NK-92 (cell line): Measurements from ENCODE around the gene IFNA1.
"Not testable (repeated sequence)": the region's sequence is repeated elsewhere in the genome, so short reads cannot be mapped to it uniquely, and the experiment has no call there.

ENCODE experiments used
- DNase-seq: peaks from one replicate; lab custom pipeline; 2025; ENCODE audit not compliant: unreplicated experiment; lab: John Stamatoyannopoulos, UW

IFNA1 gene

DNA sequence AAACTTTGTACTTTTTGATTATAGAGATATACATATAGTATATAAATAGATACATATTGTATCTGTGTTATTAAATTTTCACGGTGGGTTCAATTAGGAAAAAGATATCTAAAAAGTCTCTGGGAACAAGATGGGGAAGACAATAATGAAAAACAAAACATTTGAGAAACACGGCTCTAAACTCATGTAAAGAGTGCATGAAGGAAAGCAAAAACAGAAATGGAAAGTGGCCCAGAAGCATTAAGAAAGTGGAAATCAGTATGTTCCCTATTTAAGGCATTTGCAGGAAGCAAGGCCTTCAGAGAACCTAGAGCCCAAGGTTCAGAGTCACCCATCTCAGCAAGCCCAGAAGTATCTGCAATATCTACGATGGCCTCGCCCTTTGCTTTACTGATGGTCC, at the start of gene IFNA1:
Gene IFNA1, plus strand, starts transcription at position 301 of the 400 bp plus-strand sequence. Its CDS starts 69 bp downstream, at position 370.
- DNase-seq: no peak

- no peak for DNase-seq
These were observed 48.0 kb upstream of the IFNA1 start for GRCh38 chr9:21392270-21392669.

DNA sequence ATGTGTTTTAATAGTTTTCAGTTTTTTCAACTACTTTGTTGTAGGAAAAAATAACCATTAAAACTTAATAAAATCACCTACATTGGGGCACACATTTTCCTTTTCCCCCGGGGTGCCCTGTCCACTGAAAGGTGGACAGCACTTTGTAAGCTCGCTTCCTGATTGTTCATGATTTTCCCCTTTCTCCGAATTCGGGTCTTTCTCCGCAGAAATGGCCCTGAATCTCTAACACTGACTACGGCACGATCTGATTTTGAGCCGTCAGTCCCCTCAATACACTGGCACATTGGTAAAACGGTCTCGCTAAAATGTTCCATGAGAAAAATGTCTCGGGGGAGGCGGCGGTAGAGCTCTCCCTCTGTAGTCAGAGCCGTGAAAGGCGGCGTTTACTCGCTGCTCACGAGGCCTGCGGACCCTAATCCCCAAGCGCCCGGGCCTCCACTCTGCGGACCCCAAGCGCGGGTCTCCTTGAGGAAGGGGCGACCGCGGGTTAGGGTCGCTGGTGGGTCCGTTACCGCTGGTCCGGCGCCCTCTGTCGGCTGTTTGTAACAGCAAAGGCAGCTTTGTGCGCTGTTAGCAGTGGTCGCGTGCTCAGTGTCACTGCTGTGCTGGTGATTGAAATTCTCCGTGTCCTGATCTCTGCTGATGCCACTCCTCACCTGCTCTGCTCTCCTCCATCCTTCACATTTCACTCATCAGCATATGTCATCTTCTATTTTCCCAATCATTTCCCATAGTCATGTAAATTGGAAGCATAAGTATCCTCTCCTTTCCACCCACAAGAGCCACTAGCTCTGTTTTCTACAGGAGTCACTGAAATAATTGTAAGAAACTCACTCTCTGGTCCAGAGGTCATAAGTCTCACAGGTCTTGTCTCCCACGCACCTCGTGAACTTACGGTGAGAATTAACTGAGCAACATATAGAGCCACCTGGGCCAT, 44.2 kb upstream of the IFNA1 start:
- no peak for DNase-seq

DNA sequence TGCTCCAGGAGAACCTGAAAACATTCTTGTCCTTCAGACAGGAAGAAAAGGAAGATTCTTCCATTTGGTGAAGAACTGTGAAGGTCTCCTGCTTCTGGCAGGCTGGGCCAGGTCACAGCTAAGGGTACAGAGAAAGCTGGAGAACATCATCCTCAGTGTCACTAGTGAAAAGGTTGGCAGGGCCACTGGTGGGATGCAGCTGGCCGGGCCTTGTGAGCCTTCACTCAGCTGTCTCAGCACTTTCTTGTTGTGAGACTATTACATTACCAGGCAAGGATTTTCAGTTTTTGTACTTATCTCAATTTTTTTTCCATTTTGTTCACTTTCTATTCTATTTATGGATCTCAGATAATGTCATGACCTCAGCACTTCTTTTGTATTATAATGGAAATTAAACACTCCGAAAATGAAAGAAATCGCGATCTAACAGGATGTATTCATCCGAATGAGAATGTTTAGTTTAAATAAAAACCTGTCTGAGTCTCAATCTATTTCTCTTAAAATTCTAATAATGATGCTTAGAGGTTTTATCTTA, 41.2 kb upstream of the IFNA1 start:
- DNase-seq: no peak

DNA sequence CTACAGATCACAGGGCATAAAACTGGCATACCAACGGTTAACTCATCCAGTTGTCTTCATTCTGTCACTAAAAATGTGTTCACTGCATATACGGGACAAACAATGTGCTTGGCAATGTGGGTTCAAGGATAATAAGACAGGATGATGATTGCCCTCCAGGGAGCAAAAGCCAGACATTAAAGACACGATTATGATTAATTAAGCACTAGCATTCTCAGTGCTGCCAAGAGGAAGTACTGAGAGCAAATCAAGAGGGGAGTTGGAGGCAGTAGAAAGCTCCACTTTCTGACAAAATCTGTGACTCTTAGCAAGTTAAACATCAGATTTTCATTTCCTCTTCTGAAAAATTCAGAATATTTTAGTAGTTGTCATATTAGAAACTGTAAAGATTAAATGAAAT, 40.3 kb upstream of the IFNA1 start:
- no peak for DNase-seq

GRCh38 chr9:21402386-21403251, 37.6 kb upstream of the IFNA1 start:
- DNase-seq: no peak

DNA sequence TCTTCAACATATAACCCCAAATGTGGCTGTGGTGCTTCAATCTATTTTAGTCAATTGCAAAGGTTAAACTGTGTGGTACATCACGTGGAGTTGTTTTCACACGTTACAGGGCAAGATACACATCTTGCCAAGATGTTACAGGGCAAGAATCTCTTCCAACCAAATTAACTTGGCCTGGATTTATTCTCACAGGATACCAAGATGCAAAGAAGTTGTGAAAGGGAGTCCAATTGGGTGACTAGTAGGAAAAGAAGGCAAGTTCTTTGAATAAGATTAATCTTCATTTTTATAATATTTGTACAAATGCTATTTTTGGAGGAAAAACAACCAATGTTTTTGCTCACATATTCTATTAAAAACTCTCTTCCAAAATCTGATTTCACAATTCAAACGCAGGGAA, 36.1 kb upstream of the IFNA1 start:
- no peak for DNase-seq

DNA sequence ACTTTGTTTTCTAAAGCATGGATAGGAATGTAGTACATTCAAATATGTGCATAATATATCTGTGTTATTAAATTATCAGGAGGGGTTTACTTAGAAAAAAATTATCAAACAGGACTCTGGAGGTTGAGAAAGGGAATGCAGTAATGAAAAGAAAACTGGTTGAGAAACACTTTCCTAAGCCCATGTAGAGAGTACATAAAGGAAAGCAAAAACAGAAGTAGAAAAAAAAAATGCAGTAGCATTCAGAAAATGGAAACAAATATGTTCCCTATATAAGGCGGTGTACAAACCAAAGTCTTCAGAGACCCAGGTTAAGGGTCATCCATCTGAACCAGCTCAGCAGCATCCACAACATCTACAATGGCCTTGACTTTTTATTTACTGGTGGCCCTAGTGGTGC, 31.4 kb upstream of the IFNA1 start, which contains the start of gene IFNA8:
Gene IFNA8, plus strand, starts transcription at position 301 of the 400 bp plus-strand sequence. Its CDS starts 60 bp downstream, at position 361.
- DNase-seq: no peak

- DNase-seq: no peak
These were observed 28.1 kb upstream of the IFNA1 start for GRCh38 chr9:21412107-21412506.

DNA sequence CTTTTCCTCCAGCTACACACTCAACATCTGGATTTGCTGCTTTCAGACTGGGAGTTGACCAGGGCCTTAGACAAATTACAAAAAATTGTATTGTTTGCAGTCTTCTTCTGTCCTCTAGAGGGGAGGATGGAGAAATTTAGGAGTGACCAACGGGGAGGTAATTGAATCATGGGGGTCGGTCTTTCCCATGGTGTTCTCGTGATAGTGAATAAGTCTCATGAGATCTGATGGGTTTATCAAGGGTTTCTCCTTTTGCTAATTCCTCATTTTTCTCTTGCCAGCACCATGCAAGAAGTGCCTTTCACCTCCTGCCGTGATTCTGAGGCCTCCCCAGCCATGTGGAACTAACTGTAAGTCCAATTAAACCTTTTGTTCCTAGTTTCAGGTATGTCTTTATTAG, 27.1 kb upstream of the IFNA1 start:
- DNase-seq: no peak

DNA sequence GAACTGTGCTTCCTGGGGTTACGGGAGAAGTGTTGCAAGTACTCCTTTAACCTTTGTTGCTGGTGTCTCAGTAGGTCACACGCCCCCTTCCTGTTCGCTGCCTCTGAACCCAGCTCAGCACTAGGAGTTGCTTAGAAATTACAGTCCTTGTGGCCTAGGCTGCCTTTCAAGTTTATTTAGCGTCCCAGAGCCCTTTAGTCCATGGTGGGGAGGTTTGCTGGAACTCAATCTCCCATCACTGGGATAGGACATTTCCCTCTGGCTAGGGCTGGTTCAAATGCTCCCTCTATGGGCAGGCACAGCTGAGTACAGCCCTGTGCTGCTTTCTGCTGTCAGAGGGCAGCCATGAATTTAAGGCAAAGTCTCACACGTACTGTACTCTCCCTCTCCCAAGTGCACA, 26.6 kb upstream of the IFNA1 start:
- DNase-seq: no peak

DNA sequence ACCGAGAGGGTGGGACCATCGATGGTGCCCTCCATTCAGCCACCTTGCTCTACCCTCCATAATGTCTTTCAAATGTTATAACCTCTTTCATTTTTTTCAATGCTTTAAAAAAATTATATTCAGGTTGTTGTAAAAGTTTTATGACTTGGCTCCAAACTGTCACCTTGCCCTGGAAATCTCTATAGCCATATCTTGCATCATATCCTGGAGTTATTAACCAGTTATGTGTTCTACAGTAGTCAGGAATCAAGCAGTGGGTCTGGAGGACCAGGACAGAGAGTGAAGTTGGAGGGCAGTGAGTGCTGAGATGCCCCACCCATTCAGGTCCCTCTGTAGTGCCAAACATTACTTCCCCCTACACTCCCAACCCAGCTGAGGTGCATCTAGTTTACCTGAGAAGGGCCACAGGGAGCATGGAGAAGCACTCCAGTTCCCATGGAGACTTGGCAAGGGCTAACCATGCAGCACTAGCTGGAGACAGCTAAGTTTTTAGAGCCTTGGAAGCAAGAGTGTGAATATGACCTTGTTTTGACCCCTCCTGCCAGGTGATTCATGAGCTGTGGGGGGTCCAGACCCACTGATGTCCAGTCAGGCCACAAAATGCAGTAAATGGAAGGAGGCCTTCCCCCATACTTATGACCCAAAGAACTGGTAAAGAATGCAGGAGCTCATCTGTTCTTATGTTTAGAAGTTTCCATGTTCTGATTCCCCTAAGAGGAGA, 25.9 kb upstream of the IFNA1 start:
- no peak for DNase-seq

DNA sequence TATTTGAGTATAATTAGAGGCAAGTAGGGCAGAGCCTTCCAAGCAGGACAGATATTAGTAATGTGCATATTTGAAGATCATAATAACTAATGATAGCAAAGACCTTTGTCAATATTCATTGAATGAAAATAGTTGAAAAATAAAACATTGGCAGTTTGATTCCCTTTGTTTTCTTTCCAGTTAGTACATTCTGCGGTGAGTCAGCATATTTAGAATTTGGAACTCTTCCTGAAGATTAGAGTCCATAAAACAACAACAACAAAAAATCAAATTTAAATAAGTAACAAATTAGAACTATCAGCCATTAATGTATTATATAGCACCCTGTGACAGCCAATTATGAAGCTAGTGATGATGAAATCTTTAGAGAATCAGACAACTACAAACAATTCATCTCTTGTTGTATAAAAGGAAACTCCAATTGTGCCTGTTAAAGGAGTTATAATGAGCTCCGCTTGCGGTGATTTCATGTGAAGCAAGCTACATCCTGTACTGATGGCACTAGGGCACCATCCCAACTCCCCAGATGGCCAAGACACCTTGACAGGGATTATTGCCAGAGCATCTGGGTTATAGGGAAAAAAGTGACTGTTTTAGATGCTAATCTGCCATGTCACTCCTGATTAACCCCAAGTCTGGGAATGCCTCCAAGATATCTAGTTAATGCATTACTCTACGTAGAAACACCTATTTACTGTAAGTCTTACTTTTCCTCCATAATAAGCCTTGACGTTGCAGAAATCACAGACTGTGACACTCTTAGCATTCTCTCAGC, 24.6 kb upstream of the IFNA1 start:
- DNase-seq: no peak

DNA sequence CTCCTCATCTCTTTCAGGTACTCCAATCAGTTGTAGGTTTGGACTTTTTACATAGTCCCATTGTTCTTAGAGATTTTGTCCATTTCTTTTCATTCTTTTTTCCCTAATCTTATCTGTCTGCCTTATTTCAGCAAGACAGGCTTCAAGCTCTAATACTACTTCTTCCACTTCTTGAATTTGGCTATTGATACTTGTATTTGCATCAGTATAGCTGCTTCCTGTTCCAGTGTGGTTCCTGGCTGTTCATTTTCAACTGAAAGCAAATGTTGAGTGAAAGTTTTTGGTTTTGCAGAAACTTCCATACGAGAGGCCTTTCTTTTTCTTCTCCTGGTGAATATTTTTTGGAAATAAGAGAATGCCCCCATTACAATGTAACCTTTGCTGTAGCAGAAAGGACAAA, 12.0 kb upstream of the IFNA1 start:
- no peak for DNase-seq

DNA sequence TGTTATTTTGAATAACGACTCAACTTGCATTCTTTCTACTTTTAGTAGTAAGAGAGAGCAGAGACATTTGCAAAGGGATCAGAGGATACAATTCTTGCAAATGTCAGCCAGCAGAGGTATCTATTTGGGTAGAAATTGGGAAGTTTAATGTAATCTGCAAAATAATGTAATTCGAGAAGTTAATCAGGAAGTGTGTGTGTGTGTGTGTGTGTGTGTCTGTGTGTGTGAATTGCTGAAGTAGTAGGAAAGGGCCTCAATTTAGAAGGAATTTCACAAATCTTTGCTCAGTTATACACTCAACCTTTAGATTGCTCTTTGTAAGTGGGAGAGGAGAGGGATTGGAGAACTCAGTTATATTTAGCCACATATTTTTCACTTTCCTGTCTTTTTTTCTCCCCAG, 11.0 kb upstream of the IFNA1 start:
- no peak for DNase-seq

DNA sequence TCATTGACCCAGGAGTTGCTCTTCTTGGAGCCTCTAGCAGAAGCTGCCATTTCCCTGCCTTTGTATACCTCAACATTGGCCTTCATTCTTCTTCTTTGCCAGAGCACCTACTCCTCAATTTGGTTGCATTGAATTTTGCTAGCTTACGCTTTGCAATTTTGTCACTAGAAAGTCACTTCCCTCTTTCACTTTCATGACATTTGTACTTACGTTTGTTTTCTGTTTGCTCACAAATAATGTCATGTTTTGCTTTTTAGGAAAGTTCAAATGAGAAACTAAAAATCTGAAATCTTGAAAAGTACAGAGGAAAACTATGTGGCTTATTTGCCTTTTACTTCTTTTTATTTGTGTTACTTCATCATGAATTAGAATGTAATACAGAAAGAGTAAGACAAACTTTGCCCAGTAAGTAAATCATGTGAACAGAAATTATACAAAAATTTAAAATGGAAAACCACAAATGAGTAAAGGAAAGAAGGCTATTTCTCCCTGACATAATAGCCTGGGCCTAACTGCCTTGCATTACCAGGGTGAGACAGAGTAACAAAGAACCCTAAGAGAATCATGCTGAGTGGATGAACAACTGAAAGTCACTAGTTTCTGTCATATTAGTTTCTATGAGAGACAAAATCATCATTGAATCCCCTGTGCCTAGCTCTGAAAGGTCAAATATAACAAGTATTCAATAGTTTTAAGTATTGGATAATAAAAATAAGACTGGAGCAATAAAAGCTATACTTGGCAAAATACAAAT, 7.4 kb upstream of the IFNA1 start:
- DNase-seq: no peak

DNA sequence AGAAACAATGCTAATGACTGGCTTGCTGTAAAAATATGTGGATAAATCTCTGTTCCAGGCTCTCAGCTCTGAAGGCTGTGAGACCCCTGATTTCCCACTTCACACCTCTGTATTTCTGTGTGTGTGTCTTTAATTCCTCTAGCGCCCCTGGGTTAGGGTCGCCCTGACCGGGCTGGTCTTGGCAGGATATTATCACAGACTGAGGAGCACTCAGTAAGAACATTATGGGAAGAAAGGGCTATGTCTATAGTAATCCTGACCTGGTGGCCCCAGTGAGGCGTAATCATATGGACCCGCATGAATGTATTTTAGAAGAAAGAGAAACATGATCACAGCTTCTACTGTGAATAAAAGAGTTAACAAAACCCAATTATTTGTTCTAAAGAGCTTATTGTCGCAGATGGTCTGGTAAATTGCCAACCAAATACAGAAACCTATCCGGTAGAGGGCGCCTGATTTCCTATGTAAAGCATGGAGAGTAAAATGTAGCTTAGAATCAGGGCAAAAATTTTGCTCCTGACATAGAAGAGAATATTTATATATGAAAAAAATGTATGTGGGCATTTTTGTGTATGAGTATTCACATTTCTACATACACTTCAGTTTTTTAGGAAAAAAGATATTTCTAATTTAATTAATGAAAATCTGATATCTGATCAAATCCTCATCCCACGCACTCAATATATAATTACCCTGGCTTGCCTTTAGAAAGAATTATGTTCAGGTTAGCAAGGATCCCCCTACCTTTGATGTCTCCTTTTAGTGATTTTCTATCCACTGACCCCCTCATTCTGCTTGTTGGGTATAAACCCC, 5.8 kb upstream of the IFNA1 start:
- no peak for DNase-seq

- DNase-seq: not testable (repeated sequence)
These were observed 5.2 kb upstream of the IFNA1 start for GRCh38 chr9:21435015-21435383.
